NT2/D1 (cell line): ENCODE data around the gene AP1AR.

ENCODE experiments used
- YY1 ChIP-seq: IDR thresholded peaks from 2 replicates; pipeline ENCODE4 v1.6.1; 2011; ENCODE audit not compliant: insufficient read length, insufficient read depth
- ZNF274 ChIP-seq: IDR thresholded peaks from 2 replicates; pipeline ENCODE4 v1.6.1; 2011; ENCODE audit warnings: mild to moderate bottlenecking, low read depth, low read length

GRCh38 chr4:112245383-112245782, 13.8 kb downstream of the AP1AR start:
- TF ChIP-seq YY1 (no peak), ZNF274 (no peak)
